ENCODE data around the gene THSD7B. TPM values are rescaled to one million over a fixed set of nuclear protein-coding genes. Genes with fewer than 3 reads are reported as not detected.

The THSD7B gene
- total RNA-seq, 1 donor from 2014 or later, result 0.59 TPM

DNA sequence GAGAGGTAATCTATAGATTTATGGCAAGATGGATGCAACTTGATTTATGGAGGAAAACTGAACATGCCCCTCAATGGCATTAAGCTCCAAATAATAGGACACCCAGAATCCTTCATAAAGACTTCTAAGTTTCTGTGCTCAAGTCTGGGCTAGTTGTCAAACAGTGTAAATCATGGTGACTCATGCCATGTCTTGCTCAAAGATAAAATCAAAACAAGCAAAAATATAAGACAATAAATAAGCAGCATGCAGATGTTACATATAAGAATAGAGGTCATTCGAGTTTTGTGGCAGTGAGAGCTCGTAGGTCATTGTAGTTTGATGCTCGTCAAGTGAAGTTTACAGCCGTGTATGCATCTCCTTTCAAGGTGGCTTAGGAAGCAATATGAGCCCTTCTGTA is 403.2 kb downstream of the THSD7B start:
- DNase-seq, result no peak
- ATAC-seq (ENCODE audit: poor library complexity), result no peak
- intact Hi-C loops (cut with DNase I), result no loop called here

GRCh38 chr2:137172162-137172561 is 406.8 kb downstream of the THSD7B start:
- DNase-seq (no peak), ATAC-seq (ENCODE audit: poor library complexity) (no peak)
- intact Hi-C loops (cut with DNase I), result no loop called here

DNA sequence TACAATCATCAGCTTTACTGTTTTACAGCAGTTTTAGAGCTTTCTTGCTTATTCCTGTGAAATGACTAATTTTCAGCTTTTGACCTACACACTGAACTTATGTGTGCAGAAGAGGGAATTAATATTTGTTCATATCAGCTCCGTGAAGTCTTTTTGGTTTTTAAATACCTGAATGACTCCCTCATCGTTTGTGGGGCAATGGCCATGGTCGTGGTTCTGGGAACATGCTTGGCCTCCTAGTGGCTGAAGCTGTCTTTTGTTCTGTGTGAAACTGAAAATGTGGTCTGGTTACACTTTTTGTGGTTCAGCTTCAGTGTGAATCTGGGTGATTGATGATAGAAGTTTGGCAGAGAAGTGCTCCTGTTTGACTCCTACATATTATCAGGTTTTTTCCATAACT is 408.1 kb downstream of the THSD7B start:
- no peak for ATAC-seq (ENCODE audit: poor library complexity)
- intact Hi-C loops (cut with DNase I), result no loop called here

GRCh38 chr2:137175246-137175645 is 409.9 kb downstream of the THSD7B start:
- no peak for ATAC-seq (ENCODE audit: poor library complexity)
- DNase-seq, result no peak
- intact Hi-C loops (cut with DNase I), result no loop called here

More for the DNA sequence above, 408.1 kb downstream of the THSD7B start:
- DNase-seq, result no peak

DNA sequence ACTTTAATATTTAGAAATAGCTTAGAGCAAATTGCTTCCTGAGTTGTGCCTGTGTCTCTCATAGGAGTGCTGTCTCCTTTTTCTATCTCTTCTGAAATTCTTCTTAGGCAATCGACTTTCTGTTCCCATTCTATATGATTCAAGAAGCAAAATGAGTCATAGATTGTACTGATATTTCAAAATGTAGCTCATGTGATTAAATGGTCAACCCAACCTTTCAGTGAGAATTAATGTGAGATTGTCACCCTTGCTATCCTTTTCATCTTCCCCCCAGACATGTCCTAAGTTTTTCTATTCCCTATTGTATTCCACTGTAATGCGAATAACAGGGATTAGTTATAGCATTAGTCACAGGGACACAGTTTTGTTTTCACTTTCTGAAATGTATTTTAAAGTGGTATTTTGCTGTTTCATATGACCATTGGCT is 413.6 kb downstream of the THSD7B start:
- ATAC-seq (ENCODE audit: poor library complexity) (no peak), DNase-seq (no peak)
- intact Hi-C loops (cut with DNase I), result no loop called here

- no peak for ATAC-seq (ENCODE audit: poor library complexity)
- intact Hi-C loops (cut with DNase I), result no loop called here
- DNase-seq, result no peak
Measured at GRCh38 chr2:137179542-137179941, 414.2 kb downstream of the THSD7B start.

DNA sequence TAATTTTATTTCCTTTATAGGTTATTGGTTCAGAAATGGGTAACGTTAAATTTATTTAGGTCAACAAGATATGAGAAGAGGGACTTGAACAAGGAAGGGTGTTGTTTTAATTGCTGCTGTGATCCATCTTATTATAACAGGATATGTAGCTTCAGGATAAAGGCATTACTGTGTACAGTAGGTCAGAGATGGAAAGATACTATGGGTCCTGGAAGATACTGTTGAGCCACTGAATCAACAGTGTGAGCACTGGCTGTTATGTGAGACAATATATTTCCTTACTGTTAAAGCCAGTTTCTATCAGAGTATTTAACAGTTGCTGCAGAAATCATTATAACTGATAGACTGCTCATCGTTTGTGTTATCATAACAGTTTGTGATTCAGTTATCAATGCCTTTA is 414.7 kb downstream of the THSD7B start:
- ATAC-seq (ENCODE audit: poor library complexity) (no peak), DNase-seq (no peak)
- intact Hi-C loops (cut with DNase I), result no loop called here

DNA sequence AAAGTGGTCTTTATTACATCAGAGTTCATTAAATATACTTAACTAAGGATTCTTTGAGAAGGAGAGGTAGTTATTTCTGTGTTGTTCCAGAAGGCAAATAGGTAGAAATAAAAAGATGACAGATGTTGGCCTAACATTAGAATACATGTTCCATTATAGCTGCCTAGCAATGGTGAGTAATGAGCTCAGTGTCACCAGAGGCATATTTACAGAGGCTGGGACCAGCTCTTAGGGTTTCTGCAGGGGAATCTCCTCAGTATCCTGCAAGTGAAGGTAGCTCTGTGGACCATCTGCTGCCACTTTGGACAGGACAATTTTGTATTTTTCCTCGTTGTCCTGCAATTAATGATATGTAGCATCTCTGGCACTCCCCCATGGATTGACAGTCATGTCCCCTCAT is 416.0 kb downstream of the THSD7B start:
- no peak for DNase-seq
- ATAC-seq (ENCODE audit: poor library complexity), result no peak
- intact Hi-C loops (cut with DNase I), result no loop called here

DNA sequence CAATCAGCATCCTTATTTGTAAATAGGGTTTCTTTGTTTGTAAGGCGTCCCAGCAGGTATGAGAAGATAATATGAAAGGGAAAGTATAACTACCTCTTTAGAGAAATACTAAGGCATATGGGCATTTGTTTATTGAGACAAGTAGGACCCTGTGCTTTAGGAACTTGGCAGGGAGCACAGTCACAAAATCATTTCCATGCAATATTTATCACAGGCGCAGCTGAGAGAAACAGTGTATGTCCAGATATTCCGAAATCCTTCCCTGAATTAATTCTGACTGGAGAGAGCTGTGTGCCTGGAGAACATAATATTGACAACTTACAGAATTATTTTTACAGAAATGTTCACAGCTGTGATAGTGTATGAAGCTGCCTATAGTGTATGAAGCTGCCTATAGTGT is 416.7 kb downstream of the THSD7B start:
- intact Hi-C loops (cut with DNase I), result no loop called here

GRCh38 chr2:137183206-137183898 is 418.0 kb downstream of the THSD7B start:
- ATAC-seq (ENCODE audit: poor library complexity) (no peak), DNase-seq (no peak)
- intact Hi-C loops (cut with DNase I), result no loop called here

More for the DNA sequence above, 416.7 kb downstream of the THSD7B start:
- DNase-seq (no peak), ATAC-seq (ENCODE audit: poor library complexity) (no peak)

DNA sequence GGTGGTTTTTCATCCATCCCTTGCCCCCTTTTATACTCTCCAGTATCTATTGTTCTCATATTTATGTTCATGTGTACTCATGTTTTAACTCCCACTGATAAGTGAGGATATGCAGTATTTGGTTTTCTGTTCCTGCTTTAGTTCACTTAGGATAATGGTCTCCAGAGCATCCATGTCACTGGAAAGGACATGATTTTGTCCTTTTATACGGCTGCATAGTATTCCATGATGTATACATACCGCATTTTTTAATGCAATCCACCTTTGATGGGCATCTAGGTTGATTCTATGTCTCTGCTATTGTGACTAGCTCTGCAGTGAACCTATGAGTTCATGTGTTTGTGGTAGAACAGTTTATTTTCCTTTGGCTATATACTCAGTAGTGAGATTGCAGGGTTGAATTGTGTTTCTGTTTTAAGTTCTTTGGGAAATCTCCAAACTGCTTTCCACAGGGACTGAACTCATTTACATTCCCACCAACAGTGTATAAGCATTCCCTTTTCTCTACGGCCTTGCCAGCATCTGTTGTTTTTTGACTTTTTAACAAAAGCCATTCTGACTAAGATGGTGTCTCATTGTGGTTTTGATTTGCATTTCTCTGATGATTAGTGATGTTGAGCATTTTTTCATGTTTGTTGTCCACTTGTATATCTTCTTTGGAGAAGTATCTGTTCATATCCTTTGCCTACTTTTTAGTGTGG is 420.2 kb downstream of the THSD7B start:
- DNase-seq (no peak), ATAC-seq (ENCODE audit: poor library complexity) (no peak)
- intact Hi-C loops (cut with DNase I), result no loop called here

GRCh38 chr2:137187216-137187615 is 421.9 kb downstream of the THSD7B start:
- no peak for DNase-seq
- no peak for ATAC-seq (ENCODE audit: poor library complexity)
- intact Hi-C loops (cut with DNase I), result no loop called here

- intact Hi-C loops (cut with DNase I), result no loop called here
- ATAC-seq (ENCODE audit: poor library complexity) (peak; percentile 97), DNase-seq (peak; percentile 52)
Measured at GRCh38 chr2:137190411-137191195, 425.3 kb downstream of the THSD7B start.

DNA sequence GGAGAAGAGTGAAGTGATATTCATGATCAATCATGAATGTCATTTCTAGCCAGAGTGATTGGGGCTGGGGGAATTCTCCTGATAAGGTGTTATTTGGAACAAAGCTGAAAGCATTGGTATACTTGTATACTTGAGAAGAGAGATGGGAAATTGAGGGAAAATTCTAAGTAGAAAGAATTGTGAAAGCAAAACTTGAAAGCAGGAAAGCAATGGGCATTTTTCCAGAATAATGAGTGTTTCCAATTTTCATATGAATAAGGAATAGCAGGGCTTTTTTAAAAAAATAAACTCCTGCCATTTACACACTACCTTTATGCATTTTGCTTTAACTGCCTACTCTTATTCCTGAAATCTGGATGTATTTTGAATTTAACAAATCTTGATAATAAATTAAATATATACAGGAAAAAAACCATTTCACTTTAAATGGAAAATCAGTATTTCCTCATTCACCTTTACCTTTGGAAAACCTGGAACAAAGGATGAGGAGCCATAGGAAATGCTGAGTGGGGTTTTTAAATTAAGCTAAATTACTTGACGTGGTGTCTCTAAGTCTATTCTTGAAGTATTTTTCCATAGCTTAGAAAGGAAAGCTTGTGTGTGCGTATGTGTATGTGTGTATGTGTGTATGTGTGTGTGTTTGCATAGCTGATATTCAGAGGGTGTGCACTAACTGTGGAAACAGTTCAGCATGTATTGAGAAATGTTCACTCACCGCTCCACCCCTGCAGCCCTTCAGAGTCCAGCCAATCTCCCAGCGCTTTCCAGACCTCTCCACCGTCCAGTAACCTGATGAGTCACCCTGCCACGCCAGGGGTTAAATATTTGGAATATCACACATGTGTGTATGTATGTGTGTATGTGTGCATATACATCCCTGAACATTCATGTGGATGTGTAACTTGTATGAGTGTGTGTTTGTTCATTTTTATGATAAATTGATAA is 427.3 kb downstream of the THSD7B start:
- intact Hi-C loops (cut with DNase I), result no loop called here
- ATAC-seq (ENCODE audit: poor library complexity), result no peak
- DNase-seq, result no peak

DNA sequence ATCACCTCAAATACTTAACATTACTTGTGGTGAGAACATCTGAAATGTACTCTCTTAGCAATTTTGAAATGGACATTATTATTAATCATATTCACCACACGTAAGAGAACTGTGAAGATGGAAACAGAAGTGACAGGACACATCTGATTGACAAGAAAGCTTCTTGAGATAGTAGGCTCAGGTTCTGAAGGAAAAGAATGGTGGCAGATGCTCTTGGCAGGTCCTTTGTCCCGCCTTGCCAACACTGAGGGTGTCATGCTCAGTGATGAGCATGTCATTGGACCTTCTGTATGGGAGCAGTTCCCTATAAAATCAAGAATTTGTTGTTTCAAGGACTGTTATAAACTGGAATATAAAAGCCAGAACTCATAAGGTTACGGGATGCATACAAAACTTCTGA is 428.1 kb downstream of the THSD7B start:
- intact Hi-C loops (cut with DNase I), result no loop called here
- DNase-seq (no peak), ATAC-seq (ENCODE audit: poor library complexity) (no peak)

DNA sequence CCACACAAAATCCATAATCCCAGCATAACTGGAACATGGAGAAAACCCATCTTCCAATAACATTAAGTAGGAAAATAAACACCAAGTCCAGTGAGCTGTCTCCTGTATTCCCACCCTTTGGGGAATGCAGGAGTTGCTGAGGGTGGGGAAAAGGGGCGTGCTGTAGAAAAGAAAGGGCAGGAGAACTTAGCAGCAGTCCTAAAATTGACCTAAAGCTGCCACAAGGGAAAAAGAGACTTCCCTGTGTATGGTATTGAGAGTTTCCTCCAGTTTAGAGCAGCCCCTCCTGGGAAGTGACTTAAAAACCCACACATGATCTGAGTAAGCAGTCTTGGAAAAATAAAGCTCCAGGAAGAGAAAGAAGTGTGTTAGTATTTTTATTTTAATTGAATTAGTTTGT is 428.8 kb downstream of the THSD7B start:
- ATAC-seq (ENCODE audit: poor library complexity) (no peak), DNase-seq (no peak)
- intact Hi-C loops (cut with DNase I), result no loop called here

- intact Hi-C loops (cut with DNase I), result no loop called here
- DNase-seq (no peak), ATAC-seq (ENCODE audit: poor library complexity) (no peak)
Measured at GRCh38 chr2:137199751-137200150, 434.4 kb downstream of the THSD7B start.

- intact Hi-C loops (cut with DNase I), result no loop called here
- DNase-seq, result no peak
- no peak for ATAC-seq (ENCODE audit: poor library complexity)
Measured at GRCh38 chr2:137202318-137202717, 437.0 kb downstream of the THSD7B start.

- DNase-seq (no peak), ATAC-seq (ENCODE audit: poor library complexity) (no peak)
- intact Hi-C loops (cut with DNase I), result no loop called here
Measured at GRCh38 chr2:137205324-137205723, 440.0 kb downstream of the THSD7B start.

All from Right ventricle myocardium superior (tissue), 1 donor.